A549 (cell line): ENCODE data around the gene ERICH6B. TPM values are rescaled to one million over a fixed set of nuclear protein-coding genes. Genes with fewer than 3 reads are reported as not detected.

Experiments used
- ATAC-seq, 2 experiments: fragments of 200-7000 bp in 1 of 2; fragments of >200 bp in 1 of 2; cut with Nextera tagmentation in 1 of 2; cut with Tn5 transposase in 1 of 2; 3 replicates each; pipeline versions ENCODE4 v1.8.0 to v1.9.1; 2018 to 2020; ENCODE audit warnings: mild to moderate bottlenecking in 1 of 2, moderate library complexity in 1 of 2
- CTCF ChIA-PET: fragments of 300-600 bp; sonication (Branson Sonifier 250); formaldehyde crosslinking; extraction: SDS; loops from one replicate; lab custom pipeline; 2021; ENCODE audit warnings: antibody characterized with exemption, inconsistent platforms; lab: Yijun Ruan, JAX
- POLR2A ChIA-PET: fragments of 350-600 bp; formaldehyde crosslinking; extraction: SDS; loops from one replicate; lab custom pipeline; 2021; ENCODE audit warnings: antibody characterized with exemption, inconsistent platforms; lab: Yijun Ruan, JAX
- DNase-seq, 2 experiments: peaks; one replicate each; pipeline versions ENCODE4 v3.0.0 to v3.0.0-alpha.2; 2011 to 2016; ENCODE audit warnings: low read depth in 1 of 2, low spot score in 1 of 2
- FAIRE-seq: peaks from 2 replicates; lab custom pipeline; 2011; peaks lifted over from hg19 to GRCh38; lab: Jason Lieb, UNC
- H3K27ac ChIP-seq, 2 experiments: fragments of >200 bp; sonication (Bioruptor Twin); formaldehyde crosslinking; 3 replicates each; pipeline ENCODE4 v1.5.1; 2016 to 2017
- H3K4me1 ChIP-seq: fragments of >200 bp; sonication (Bioruptor Twin); formaldehyde crosslinking; 3 replicates; pipeline ENCODE4 v1.6.1; 2016
- H3K4me2 ChIP-seq: fragments of >200 bp; sonication (Bioruptor Twin); formaldehyde crosslinking; 3 replicates; pipeline ENCODE4 v1.6.1; 2016
- H3K4me3 ChIP-seq: fragments of >200 bp; sonication (Bioruptor Twin); formaldehyde crosslinking; 3 replicates; pipeline ENCODE4 v1.5.1; 2016
- H3K9me3 ChIP-seq: fragments of >200 bp; sonication (Bioruptor Twin); formaldehyde crosslinking; 3 replicates; pipeline ENCODE4 v1.6.1; 2016
- BCL3 ChIP-seq: fragments of >200 bp; sonication (Bioruptor Twin); formaldehyde crosslinking; IDR thresholded peaks from 3 replicates; pipeline ENCODE4 v1.6.1; 2016
- BHLHE40 ChIP-seq: IDR thresholded peaks from 2 replicates; pipeline ENCODE4 v1.6.1; 2012; ENCODE audit warnings: low read depth, low read length, inconsistent platforms
- CEBPB ChIP-seq, 2 experiments: fragments of >200 bp in 1 of 2; sonication (Bioruptor Twin) in 1 of 2; formaldehyde crosslinking in 1 of 2; IDR thresholded peaks; 2 replicates each; pipeline ENCODE4 v1.6.1; 2012 to 2016
- CHD2 ChIP-seq: fragments of 150-350 bp; IDR thresholded peaks from 2 replicates; pipeline ENCODE4 v1.6.1; 2014; ENCODE audit warnings: low read length; ENCODE audit not compliant: partially characterized antibody
- CHD4 ChIP-seq: fragments of 200-600 bp; sonication (generic); IDR thresholded peaks from 2 replicates; pipeline ENCODE4 v1.6.1; 2016; ENCODE audit warnings: antibody characterized with exemption, mild to moderate bottlenecking, borderline replicate concordance
- EHF ChIP-seq: fragments of 250-450 bp; sonication (Bioruptor Pico); IDR thresholded peaks from 2 replicates; pipeline ENCODE4 v1.5.0; 2020; ENCODE audit warnings: mild to moderate bottlenecking
- EHMT2 ChIP-seq: fragments of 200-600 bp; sonication (generic); IDR thresholded peaks from 2 replicates; pipeline ENCODE4 v1.6.1; 2016; ENCODE audit warnings: antibody characterized with exemption, low read depth, mild to moderate bottlenecking, moderate library complexity
- FOXS1 ChIP-seq: fragments of 250-450 bp; sonication (Bioruptor Pico); IDR thresholded peaks from 2 replicates; pipeline ENCODE4 v1.5.0; 2020; ENCODE audit warnings: mild to moderate bottlenecking, moderate library complexity
- GATA3 ChIP-seq: IDR thresholded peaks from 2 replicates; pipeline ENCODE4 v1.6.1; 2012; ENCODE audit warnings: borderline replicate concordance
- HES2 ChIP-seq: fragments of >200 bp; sonication (Bioruptor Twin); formaldehyde crosslinking; IDR thresholded peaks from 2 replicates; pipeline ENCODE4 v1.6.1; 2016
- HEYL ChIP-seq: fragments of 250-450 bp; sonication (Bioruptor Pico); IDR thresholded peaks from 2 replicates; pipeline ENCODE4 v1.8.0; 2021; ENCODE audit warnings: mild to moderate bottlenecking, moderate library complexity
- HMGXB4 ChIP-seq: fragments of 250-450 bp; sonication (Bioruptor Pico); IDR thresholded peaks from 2 replicates; pipeline ENCODE4 v1.5.0; 2021; ENCODE audit warnings: mild to moderate bottlenecking, moderate library complexity, borderline replicate concordance
- HOXA7 ChIP-seq: fragments of 250-450 bp; sonication (Bioruptor Pico); IDR thresholded peaks from 2 replicates; pipeline ENCODE4 v1.5.0; 2020; ENCODE audit warnings: mild to moderate bottlenecking, moderate library complexity
- HOXB5 ChIP-seq: fragments of 250-450 bp; sonication (Bioruptor Pico); IDR thresholded peaks from 2 replicates; pipeline ENCODE4 v1.5.0; 2020; ENCODE audit warnings: mild to moderate bottlenecking, moderate library complexity
- KDM1A ChIP-seq: fragments of 200-600 bp; sonication (generic); IDR thresholded peaks from 2 replicates; pipeline ENCODE4 v1.6.1; 2016; ENCODE audit warnings: low read depth, mild to moderate bottlenecking
- MAZ ChIP-seq: fragments of 150-350 bp; IDR thresholded peaks from 2 replicates; pipeline ENCODE4 v1.6.1; 2014; ENCODE audit warnings: antibody characterized with exemption, low read depth, low read length, borderline replicate concordance
- NR3C1 ChIP-seq: fragments of >200 bp; sonication (Bioruptor Twin); formaldehyde crosslinking; IDR thresholded peaks from 3 replicates; pipeline ENCODE4 v1.6.1; 2017
- POLR2A ChIP-seq: IDR thresholded peaks from 2 replicates; pipeline ENCODE4 v1.6.1; 2012; ENCODE audit warnings: mild to moderate bottlenecking, low read length
- POLR2AphosphoS2 ChIP-seq: conservative IDR thresholded peaks from 2 replicates; pipeline ENCODE4 v1.6.1; 2012; ENCODE audit warnings: low read length, improper control_type of control experiment, inconsistent platforms
- RCOR1 ChIP-seq: fragments of 150-350 bp; IDR thresholded peaks from 2 replicates; pipeline ENCODE4 v1.6.1; 2014; ENCODE audit warnings: antibody characterized with exemption, low read length, low read depth
- RNF2 ChIP-seq: fragments of 200-600 bp; sonication (generic); IDR thresholded peaks from 2 replicates; pipeline ENCODE4 v1.6.1; 2016; ENCODE audit warnings: low read depth, mild to moderate bottlenecking, antibody characterized with exemption, moderate library complexity, borderline replicate concordance
- ZFP36 ChIP-seq: fragments of 450-650 bp; IDR thresholded peaks from 2 replicates; pipeline ENCODE4 v1.6.1; 2014; ENCODE audit warnings: borderline replicate concordance; ENCODE audit not compliant: partially characterized antibody
- ZNF302 ChIP-seq: fragments of 250-450 bp; sonication (Bioruptor Pico); IDR thresholded peaks from 2 replicates; pipeline ENCODE4 v1.9.0; 2021; ENCODE audit warnings: inconsistent platforms, mild to moderate bottlenecking, moderate library complexity
- ZSCAN20 ChIP-seq: fragments of 250-450 bp; sonication (Bioruptor Pico); IDR thresholded peaks from 2 replicates; pipeline ENCODE4 v1.8.0; 2022; ENCODE audit warnings: mild to moderate bottlenecking, moderate library complexity
- WGBS: methylation state at CpG from one replicate; pipeline ENCODE4 v1.1.6; 2017; ENCODE audit errors: missing lambda C conversion rate; 5-methylcytosine and 5-hydroxymethylcytosine counted together
- polyA plus RNA-seq, 4 experiments: library from polyadenylated mRNA; depleted of rRNA in 3 of 4; stranded (reverse); fragments of >200 nt; fragmentation: RNase III in 1 of 4; extraction: RNeasy Plus Mini Kit Qiagen cat#74134 plus additional on column Dnase treatment in 1 of 4; gene quantifications; 2 replicates in 3 of 4; 3 replicates in 1 of 4; pipeline ENCODE4 v1.2.3, GENCODE V29; 2011 to 2017
- TF ChIP-seq, protein P1 (sequence below): fragments of >200 bp; sonication (Bioruptor Twin); formaldehyde crosslinking; IDR thresholded peaks from 3 replicates; pipeline ENCODE4 v1.5.1; 2016
- TF ChIP-seq, protein P2 (sequence below): IDR thresholded peaks from 2 replicates; pipeline ENCODE4 v1.6.1; 2012
- TF ChIP-seq, protein P3 (sequence below): IDR thresholded peaks from 2 replicates; pipeline ENCODE4 v1.6.1; 2012; ENCODE audit warnings: low read depth, borderline replicate concordance

The ERICH6B gene
- polyA plus RNA-seq, 2 of the 4 experiments (the other 2 are of a cell fraction), result not detected

- DNase-seq, result no peak
- no peak for FAIRE-seq
- 96% methylated on average over 4 of the region's 4 CpGs for WGBS
- Histone ChIP-seq H3K4me2 (no peak overlapping the region), H3K9me3 (no peaks in the 10 kb centered on the region), H3K4me3 (no peak overlapping the region), H3K27ac (no peak overlapping the region), H3K4me1 (peaks cover 2% of the 10 kb centered on the region; the same call in 2 of the 3 replicates)
- POLR2A ChIA-PET, result no interaction called here
- TF ChIP-seq KDM1A (no peak), BCL3 (no peak), RCOR1 (no peak), EHF (no peak), MAZ (no peak), HMGXB4 (CRISPR knock-in tag) (no peak), EHMT2 (no peak), GATA3 (no peak), NR3C1 (no peak), ZFP36 (no peak), CHD4 (no peak), HOXA7 (CRISPR knock-in tag) (no peak), BHLHE40 (no peak), CEBPB (IDR thresholded peaks at IDR 0.05) (no peak)
- ATAC-seq, result no peak
- CTCF ChIA-PET, result no interaction called here
Observed at GRCh38 chr13:45521297-45521696, 94.2 kb downstream of the ERICH6B start.

GRCh38 chr13:45519493-45519892 lies 96.0 kb downstream of the ERICH6B start:
- POLR2A ChIA-PET, result no interaction called here
- Histone ChIP-seq H3K27ac (no peak overlapping the region), H3K4me3 (no peak overlapping the region), H3K4me2 (no peak overlapping the region), H3K9me3 (no peaks in the 10 kb centered on the region), H3K4me1 (no peaks in the 10 kb centered on the region)
- no peak for DNase-seq
- FAIRE-seq, result no peak
- ATAC-seq, result no peak
- WGBS, result 86% methylated on average over 4 of the region's 4 CpGs
- TF ChIP-seq MAZ (no peak), CEBPB (IDR thresholded peaks at IDR 0.05) (no peak), HES2 (no peak)
- TF ChIP-seq, protein P1, sequence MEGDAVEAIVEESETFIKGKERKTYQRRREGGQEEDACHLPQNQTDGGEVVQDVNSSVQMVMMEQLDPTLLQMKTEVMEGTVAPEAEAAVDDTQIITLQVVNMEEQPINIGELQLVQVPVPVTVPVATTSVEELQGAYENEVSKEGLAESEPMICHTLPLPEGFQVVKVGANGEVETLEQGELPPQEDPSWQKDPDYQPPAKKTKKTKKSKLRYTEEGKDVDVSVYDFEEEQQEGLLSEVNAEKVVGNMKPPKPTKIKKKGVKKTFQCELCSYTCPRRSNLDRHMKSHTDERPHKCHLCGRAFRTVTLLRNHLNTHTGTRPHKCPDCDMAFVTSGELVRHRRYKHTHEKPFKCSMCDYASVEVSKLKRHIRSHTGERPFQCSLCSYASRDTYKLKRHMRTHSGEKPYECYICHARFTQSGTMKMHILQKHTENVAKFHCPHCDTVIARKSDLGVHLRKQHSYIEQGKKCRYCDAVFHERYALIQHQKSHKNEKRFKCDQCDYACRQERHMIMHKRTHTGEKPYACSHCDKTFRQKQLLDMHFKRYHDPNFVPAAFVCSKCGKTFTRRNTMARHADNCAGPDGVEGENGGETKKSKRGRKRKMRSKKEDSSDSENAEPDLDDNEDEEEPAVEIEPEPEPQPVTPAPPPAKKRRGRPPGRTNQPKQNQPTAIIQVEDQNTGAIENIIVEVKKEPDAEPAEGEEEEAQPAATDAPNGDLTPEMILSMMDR, result no peak
- CTCF ChIA-PET, result interaction anchor here (0.6 kb wide), 1 partner anchor 331 kb away, joined by 3 read pairs; no protein-coding TSS in a partner anchor

DNA sequence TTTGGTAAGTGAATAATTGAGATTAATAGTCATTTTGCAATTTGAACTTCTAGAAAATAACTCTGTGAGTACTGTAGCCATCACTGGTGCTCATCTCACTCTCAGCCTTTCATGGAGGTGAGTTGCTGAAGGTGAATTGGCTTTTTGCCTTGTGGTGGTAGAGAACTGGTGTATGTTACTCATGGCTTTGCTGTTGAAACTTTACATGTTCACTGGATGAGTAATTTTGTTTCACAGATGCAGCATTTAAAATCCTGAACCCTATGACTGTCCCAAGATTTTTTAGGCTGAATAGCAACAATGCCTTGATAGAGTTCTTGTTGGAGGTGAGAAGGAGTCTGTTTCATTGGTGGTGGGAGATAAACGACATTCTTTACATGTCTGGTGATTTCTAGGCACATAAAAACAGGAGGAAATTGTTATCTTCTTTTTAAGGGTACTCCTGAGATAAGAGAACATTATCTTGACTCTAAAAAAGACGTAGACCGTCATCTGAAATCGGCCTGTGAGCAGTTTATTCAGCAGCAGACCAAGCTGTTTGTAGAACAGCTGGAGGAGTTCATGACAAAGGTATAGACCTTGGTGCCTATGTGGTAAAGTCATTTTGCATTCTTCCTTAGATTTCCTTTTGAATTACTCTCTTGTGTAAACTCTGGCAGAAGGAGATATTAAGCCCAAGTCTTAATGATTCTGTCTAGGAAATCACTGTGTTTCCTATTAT lies 96.9 kb downstream of the ERICH6B start:
- Histone ChIP-seq H3K9me3 (no peaks in the 10 kb centered on the region), H3K4me2 (no peak overlapping the region), H3K4me3 (no peak overlapping the region), H3K4me1 (no peaks in the 10 kb centered on the region), H3K27ac (no peak overlapping the region)
- POLR2A ChIA-PET, result interaction anchor here (0.6 kb wide), 1 partner anchor 825 kb away, joined by 4 read pairs; no protein-coding TSS in a partner anchor
- FAIRE-seq, result no peak
- WGBS, result 74% methylated on average over 4 of the region's 4 CpGs
- no peak for ATAC-seq
- DNase-seq, result no peak
- CTCF ChIA-PET, result interaction anchor here (0.6 to 1.0 kb wide), 2 partner anchors 12 to 332 kb away, joined by 3 read pairs; no protein-coding TSS in a partner anchor
- TF ChIP-seq CHD2, result no peak
- TF ChIP-seq BHLHE40, result no peak
- TF ChIP-seq ZFP36, result no peak
- no peak for TF ChIP-seq ZSCAN20 (CRISPR knock-in tag)
- TF ChIP-seq RNF2, result no peak
- TF ChIP-seq, protein P2, sequence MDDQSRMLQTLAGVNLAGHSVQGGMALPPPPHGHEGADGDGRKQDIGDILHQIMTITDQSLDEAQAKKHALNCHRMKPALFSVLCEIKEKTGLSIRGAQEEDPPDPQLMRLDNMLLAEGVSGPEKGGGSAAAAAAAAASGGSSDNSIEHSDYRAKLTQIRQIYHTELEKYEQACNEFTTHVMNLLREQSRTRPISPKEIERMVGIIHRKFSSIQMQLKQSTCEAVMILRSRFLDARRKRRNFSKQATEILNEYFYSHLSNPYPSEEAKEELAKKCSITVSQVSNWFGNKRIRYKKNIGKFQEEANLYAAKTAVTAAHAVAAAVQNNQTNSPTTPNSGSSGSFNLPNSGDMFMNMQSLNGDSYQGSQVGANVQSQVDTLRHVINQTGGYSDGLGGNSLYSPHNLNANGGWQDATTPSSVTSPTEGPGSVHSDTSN, result no peak
- TF ChIP-seq, protein P3, sequence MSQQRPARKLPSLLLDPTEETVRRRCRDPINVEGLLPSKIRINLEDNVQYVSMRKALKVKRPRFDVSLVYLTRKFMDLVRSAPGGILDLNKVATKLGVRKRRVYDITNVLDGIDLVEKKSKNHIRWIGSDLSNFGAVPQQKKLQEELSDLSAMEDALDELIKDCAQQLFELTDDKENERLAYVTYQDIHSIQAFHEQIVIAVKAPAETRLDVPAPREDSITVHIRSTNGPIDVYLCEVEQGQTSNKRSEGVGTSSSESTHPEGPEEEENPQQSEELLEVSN, result no peak
- TF ChIP-seq GATA3, result no peak
- TF ChIP-seq HEYL (CRISPR knock-in tag), result no peak
- TF ChIP-seq ZNF302 (CRISPR knock-in tag), result no peak
- no peak for TF ChIP-seq POLR2AphosphoS2
- no peak for TF ChIP-seq POLR2A
- no peak for TF ChIP-seq FOXS1 (CRISPR knock-in tag)
- TF ChIP-seq EHF, result no peak
- no peak for TF ChIP-seq HOXB5
